ENCODE results near the gene RGS7.
"Not testable (repeated sequence)": the region's sequence is repeated elsewhere in the genome, so short reads cannot be mapped to it uniquely, and the experiment has no call there.

RGS7 gene

GRCh38 chr1:241142493-241142892 lies 214.5 kb downstream of the RGS7 start:
- no peak for DNase-seq (ENCODE audit: low read depth in 1 of 2, low spot score in 1 of 2)

DNA sequence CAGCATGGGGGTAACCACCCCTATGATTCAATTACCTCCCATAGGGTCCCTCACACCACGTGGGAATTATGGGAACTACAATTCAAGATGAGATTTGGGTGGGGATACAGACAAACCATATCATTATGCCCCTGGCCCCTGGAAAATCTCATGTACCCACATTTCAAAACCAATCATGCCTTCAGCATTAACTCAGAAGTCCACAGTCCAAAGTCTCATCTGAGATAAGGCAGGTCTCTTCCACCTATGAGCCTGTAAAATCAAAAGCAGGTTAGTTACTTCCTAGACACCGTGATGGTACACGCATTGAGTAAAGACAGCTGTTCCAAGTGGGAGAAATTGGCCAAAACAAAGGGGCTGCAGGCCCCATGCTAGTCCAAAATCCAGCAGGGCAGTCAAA lies 215.4 kb downstream of the RGS7 start:
- not testable (repeated sequence) for DNase-seq (ENCODE audit: low read depth in 1 of 2, low spot score in 1 of 2)

- no peak for DNase-seq (ENCODE audit: low read depth in 1 of 2, low spot score in 1 of 2)
These were observed 216.3 kb downstream of the RGS7 start for GRCh38 chr1:241140670-241141069.

- DNase-seq (ENCODE audit: low read depth in 1 of 2, low spot score in 1 of 2): no peak
These were observed 218.0 kb downstream of the RGS7 start for GRCh38 chr1:241139047-241139446.

DNA sequence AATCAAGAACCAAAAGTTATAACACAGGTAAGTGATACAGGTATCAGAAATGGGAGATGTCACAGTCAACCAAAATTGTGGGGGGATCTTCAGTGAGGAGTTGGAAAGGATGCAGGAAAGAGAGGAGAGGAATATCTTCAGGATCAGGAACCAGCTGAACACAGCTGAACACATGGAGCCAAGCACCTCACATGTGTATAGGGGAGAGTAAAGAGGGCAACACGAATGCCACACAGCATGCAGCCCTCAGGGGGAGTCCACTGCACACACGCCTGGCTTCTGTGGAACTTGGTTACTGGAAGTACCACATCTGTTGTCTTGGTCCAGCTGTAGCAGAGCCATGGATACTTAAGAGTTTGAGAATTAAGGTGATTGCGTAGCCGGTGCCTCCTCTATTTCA lies 218.8 kb downstream of the RGS7 start:
- no peak for DNase-seq (ENCODE audit: low read depth in 1 of 2, low spot score in 1 of 2)

GRCh38 chr1:241136389-241136788 lies 220.6 kb downstream of the RGS7 start:
- no peak for DNase-seq (ENCODE audit: low read depth in 1 of 2, low spot score in 1 of 2)

- DNase-seq (ENCODE audit: low read depth in 1 of 2, low spot score in 1 of 2): no peak
These were observed 225.3 kb downstream of the RGS7 start for GRCh38 chr1:241131636-241132194.

- DNase-seq (ENCODE audit: low read depth in 1 of 2, low spot score in 1 of 2): no peak
These were observed 226.1 kb downstream of the RGS7 start for GRCh38 chr1:241130881-241131280.

GRCh38 chr1:241129207-241129960 lies 227.6 kb downstream of the RGS7 start:
- no peak for DNase-seq (ENCODE audit: low read depth in 1 of 2, low spot score in 1 of 2)

DNA sequence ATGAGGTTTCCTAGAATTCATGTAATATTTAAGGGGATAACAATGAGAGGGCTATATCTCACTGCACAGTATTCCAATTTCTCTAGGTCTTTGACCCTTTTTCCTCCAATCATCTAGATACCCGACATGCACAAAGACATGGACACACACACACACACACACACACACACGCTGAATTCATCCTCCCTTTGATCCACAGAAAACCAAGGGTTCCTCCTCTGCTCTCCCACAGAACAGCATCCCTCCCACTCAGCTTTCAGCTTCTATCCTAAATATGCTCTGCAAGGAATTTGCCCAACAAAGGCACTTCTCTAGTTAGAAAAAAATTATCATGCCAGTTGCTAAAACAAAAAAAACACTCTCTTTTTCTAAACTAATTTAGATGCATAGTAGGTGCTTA lies 231.7 kb downstream of the RGS7 start:
- DNase-seq (ENCODE audit: low read depth in 1 of 2, low spot score in 1 of 2): no peak

DNA sequence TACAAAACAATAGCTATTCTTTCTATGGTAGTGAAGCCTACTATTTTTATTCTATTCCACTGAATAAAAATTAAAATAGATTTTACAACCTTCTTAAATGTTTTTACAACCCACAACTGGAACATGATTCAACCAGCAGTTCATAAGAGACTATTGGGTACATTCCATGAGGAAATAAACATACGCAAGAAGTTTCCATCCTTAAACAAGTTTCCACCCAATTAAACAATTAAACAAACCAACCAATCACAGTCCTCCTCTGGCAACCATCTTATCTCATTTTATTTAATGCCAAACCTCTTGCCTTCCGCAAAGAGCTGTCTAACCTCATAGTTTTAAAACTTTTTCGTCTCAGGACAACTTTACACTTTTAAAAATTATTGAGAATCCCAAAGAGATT lies 239.0 kb downstream of the RGS7 start:
- DNase-seq (ENCODE audit: low read depth in 1 of 2, low spot score in 1 of 2): no peak

- no peak for DNase-seq (ENCODE audit: low read depth in 1 of 2, low spot score in 1 of 2)
These were observed 241.2 kb downstream of the RGS7 start for GRCh38 chr1:241115784-241116183.

- no peak for DNase-seq (ENCODE audit: low read depth in 1 of 2, low spot score in 1 of 2)
These were observed 242.2 kb downstream of the RGS7 start for GRCh38 chr1:241114699-241115233.

- no peak for DNase-seq (ENCODE audit: low read depth in 1 of 2, low spot score in 1 of 2)
These were observed 243.4 kb downstream of the RGS7 start for GRCh38 chr1:241113557-241113956.

DNA sequence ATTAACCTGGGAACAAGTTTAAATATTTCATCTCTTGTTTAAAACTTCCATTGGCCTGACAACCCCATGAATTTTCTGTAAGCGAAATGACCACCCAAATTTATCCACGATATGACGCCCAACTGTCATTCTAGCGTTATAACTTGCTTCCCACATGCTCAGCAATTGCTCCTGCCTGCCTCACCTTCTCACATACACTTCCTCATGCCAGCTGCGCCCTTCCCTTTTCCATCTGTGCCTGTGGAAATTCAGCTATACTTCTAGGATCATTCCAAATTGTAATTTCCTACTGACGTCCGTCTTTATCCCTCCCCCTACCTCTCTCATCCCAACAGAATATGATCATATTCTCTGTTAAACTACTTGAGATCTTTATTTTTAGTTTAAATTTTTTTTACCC lies 248.0 kb downstream of the RGS7 start:
- DNase-seq (ENCODE audit: low read depth in 1 of 2, low spot score in 1 of 2): no peak

DNA sequence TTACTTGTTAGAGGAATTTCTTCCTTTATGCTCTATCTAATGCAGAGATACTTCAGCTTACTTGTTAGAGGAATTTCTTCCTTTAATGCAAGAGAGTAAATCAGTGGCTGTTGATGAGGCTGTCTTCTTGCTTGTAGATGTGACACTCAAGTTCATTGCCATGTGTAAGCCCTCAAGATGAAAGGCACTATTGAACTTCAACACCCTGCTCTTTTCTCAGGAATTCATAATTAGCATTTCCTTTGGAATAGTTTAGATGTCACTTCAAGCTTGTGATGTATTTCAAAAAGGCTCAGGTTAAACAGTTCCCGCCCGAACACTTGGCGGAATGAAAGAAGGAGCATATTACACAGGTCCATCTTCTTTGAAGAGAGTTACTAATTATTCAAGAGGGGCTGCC lies 251.9 kb downstream of the RGS7 start:
- DNase-seq (ENCODE audit: low read depth in 1 of 2, low spot score in 1 of 2): no peak

GRCh38 chr1:241102664-241103063 lies 254.3 kb downstream of the RGS7 start:
- no peak for DNase-seq (ENCODE audit: low read depth in 1 of 2, low spot score in 1 of 2)

- DNase-seq (ENCODE audit: low read depth in 1 of 2, low spot score in 1 of 2): no peak
These were observed 255.4 kb downstream of the RGS7 start for GRCh38 chr1:241101622-241102021.

GRCh38 chr1:241097479-241097878 lies 259.5 kb downstream of the RGS7 start:
- DNase-seq (ENCODE audit: low read depth in 1 of 2, low spot score in 1 of 2): no peak

- DNase-seq (ENCODE audit: low read depth in 1 of 2, low spot score in 1 of 2): no peak
These were observed 260.0 kb downstream of the RGS7 start for GRCh38 chr1:241096982-241097381.

DNA sequence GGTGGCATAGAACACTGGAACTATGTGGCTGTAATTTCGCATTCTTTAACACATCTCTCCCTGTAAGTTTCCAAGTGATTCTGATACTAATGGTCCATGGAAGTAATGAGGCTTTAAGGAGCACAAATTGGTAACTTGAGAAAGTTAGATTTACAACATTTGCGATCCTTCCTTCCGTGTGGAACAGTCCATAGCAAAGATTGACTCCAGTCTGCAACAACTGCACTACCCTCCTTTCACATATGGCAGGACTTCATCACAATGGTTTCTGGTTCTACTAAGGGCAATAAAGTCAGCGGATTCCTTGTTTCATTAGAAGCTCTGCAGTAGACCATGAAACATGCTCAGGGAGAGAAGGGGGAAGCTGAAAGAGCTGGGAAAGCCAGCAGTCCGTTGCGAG lies 261.2 kb downstream of the RGS7 start:
- DNase-seq (ENCODE audit: low read depth in 1 of 2, low spot score in 1 of 2): no peak

GRCh38 chr1:241090798-241091197 lies 266.2 kb downstream of the RGS7 start:
- DNase-seq (ENCODE audit: low read depth in 1 of 2, low spot score in 1 of 2): no peak

- DNase-seq (ENCODE audit: low read depth in 1 of 2, low spot score in 1 of 2): not testable (repeated sequence)
These were observed 267.9 kb downstream of the RGS7 start for GRCh38 chr1:241089066-241089465.
